Erythroblast (primary cell): ENCODE measurements around the gene CABP1.

Experiments
- GATA1 ChIP-seq: IDR thresholded peaks from 2 replicates; pipeline ENCODE4 v1.6.1; 2011; ENCODE audit warnings: low read depth, mild to moderate bottlenecking, control low read depth, low read length, moderate library complexity
- POLR2A ChIP-seq: IDR thresholded peaks from 2 replicates; pipeline ENCODE4 v1.6.1; 2011; ENCODE audit warnings: mild to moderate bottlenecking, low read length

DNA sequence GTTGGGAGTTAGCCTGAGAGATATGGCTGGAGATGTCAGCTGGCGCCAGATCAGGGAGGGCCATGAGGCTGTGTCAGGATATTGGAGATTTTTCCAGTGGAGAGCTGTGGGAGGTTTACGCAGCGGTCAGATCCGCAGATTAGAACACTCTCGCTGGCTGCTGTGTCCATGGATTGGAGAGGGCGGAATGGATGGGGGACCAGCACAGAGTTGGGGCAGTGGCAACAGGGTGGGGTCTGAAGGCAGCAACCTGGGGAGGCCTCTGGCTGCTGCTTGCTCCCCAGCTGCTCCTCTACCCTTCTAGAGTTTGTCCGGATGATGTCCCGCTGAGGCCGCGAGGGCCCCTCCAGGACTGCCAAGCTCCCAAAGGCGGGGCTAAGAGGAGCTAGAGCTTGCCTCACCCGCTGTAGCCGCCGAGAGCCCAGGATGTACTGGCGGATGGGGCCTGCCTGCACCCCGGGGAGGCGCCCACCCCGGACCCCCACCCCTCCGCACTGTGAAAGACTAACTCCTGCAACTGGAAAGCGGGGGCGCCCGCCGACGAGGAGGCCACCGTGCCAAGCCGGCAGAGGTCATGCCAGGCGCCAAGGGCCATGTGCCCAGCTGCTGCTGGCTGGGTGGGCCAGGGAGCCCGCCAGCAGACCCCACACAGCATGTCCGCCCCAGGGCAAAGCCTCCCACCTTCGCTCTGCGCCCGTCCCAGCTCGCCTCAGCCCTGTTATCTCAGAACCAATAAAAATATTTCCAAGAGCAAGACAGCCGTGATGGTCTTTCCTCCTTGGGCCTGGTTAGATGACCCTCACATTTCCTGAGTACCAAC lies 26.4 kb downstream of the CABP1 start:
- TF ChIP-seq POLR2A (no peak), GATA1 (no peak)
